ENCODE data around the gene IFT80.

DNA sequence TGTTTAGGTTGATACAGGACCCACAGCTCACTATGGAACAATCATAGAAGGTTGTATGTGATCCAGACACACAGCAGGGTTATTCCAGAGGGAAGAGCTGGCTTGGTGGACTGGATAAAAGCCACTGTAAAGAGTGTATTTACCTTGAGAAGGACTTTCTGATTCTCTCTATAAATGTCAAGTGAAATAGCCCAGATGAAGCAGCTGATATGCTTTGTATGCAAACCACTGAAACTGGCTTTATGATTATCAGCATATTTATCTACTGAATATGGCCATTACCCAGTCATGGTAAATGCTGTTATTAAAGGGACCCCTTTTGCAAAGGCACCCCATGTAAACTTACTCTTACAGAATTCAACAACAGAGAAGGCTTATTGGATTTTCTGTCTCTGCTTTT, 145.7 kb downstream of the IFT80 start:
- TF ChIP-seq CTCF (IDR thresholded peaks at IDR 0.05) (no peak), POLR2A (IDR thresholded peaks at IDR 0.05) (no peak)
